ENCODE results near the gene CFB. TPM values are rescaled to one million over a fixed set of nuclear protein-coding genes. Genes with fewer than 3 reads are reported as not detected.
A peak's percentile ranks its signal among the peaks of the same experiment; 100 is the strongest.

The CFB gene
- total RNA-seq, 3 donors from 2014 or later, result 34.5 to 178 (median 40.4) TPM

DNA sequence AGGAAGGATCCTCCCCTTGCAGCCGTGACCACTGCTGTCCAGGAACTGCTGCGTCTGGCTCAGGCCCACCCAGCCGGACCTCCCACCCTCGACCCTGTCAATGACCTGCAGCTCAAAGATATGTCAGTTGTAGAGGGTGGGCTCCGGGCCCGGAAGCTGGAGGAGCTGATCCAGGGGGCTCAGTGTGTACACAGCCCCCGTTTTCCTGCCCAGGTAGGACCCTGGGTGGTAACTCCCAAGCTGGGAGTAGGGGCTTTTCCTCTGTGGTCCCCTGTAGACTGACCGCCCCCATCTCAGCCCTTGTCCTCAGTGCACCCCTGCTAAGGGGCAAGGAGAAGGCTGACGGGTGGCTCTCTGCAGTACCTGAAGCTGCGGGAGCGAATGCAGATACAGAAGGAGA is 22.4 kb downstream of the CFB start:
- TF ChIP-seq, protein P1, sequence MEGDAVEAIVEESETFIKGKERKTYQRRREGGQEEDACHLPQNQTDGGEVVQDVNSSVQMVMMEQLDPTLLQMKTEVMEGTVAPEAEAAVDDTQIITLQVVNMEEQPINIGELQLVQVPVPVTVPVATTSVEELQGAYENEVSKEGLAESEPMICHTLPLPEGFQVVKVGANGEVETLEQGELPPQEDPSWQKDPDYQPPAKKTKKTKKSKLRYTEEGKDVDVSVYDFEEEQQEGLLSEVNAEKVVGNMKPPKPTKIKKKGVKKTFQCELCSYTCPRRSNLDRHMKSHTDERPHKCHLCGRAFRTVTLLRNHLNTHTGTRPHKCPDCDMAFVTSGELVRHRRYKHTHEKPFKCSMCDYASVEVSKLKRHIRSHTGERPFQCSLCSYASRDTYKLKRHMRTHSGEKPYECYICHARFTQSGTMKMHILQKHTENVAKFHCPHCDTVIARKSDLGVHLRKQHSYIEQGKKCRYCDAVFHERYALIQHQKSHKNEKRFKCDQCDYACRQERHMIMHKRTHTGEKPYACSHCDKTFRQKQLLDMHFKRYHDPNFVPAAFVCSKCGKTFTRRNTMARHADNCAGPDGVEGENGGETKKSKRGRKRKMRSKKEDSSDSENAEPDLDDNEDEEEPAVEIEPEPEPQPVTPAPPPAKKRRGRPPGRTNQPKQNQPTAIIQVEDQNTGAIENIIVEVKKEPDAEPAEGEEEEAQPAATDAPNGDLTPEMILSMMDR (IDR thresholded peaks at IDR 0.05), result no peak
- no peak overlapping the region for H3K4me3 ChIP-seq
- DNase-seq (no peak), ATAC-seq (no peak)
- peaks cover 9% of the 10 kb centered on the region for H3K36me3 ChIP-seq (ENCODE audit: low read depth)
- peaks cover 17% of the 10 kb centered on the region for H3K4me1 ChIP-seq (ENCODE audit: low read depth)
- no peaks in the 10 kb centered on the region for H3K9me3 ChIP-seq
- intact Hi-C loops (cut with DNase I, micrococcal nuclease), result no loop called here

DNA sequence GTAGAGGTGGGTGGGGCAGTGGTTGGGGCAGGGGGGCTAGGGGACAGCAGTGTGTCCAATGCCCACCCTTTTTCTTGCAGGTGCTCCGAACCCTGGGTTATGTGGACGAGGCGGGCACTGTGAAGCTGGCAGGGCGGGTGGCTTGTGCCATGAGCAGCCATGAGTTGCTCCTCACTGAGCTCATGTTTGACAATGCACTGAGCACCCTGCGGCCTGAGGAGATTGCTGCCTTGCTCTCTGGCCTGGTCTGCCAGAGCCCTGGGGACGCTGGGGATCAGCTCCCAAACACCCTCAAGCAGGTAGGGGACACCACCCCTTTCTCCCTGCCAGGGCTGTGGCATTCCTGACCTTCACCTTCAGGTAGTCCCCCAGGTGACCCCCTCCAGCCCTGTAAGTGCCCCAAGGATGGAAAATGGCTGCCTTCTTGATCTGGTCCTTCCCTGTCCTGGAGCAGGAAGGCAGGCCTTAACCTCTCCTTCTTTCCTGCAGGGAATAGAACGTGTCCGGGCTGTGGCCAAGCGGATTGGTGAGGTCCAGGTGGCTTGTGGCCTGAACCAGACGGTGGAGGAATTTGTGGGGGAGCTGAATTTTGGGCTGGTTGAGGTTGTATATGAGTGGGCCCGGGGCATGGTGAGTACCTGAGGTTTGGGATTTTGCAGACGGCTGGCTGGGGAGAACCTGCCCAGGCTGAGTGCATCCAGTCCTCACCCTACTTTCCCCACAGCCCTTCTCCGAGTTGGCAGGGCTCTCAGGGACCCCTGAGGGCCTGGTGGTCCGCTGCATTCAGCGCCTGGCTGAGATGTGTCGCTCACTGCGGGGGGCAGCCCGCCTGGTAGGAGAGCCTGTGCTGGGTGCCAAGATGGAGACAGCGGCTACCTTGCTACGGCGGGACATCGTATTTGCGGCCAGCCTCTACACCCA is 23.2 kb downstream of the CFB start:
- DNase-seq, result no peak
- intact Hi-C loops (cut with DNase I, micrococcal nuclease), result no loop called here
- H3K36me3 ChIP-seq (ENCODE audit: low read depth), result peaks cover 8% of the 10 kb centered on the region

DNA sequence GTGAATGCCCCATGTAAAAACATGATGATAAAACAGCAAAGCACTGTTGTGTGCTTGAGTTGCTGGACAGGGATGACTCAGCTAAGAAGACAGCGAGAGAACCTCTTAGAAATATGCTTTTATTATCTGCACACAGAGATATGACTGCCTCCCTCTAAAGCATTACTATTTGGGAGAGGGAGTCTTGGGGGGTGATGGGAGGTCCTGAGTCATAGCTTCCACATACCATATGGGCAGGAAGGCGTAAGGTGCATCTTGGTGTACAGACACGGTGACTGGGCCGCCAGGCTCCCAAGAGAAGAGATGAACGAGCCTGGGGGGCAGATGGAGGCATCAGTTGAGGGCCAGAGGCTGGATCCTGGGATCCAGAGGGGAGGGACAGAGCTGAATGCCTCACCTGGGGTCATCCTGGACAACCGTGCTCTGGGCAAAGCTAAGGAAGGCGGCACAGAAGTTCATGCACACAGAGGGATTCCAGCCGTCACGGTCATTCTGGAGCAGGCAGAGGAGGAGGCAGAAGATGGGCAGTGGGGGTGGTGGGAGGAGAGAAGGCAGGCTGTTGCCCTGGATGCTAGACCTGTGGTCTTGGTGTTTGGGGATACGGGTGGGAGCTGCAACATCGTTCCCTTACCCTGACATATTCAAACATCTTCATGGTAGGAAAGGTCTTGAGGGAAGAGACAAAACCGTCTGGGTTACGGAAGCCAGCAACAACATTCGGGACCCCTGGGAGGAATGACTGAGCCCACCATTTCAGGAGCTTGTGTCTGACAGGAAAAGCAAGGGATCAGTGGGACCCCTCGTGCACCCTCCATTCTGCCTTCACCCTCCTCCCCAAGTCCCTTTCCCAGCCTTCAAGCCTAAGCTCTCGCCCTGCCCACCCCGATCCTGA is 24.1 kb downstream of the CFB start:
- DNase-seq (no peak), ATAC-seq (no peak)
- Histone ChIP-seq H3K36me3 (ENCODE audit: low read depth) (peaks cover 2% of the 10 kb centered on the region), H3K4me3 (no peak overlapping the region), H3K9me3 (no peaks in the 10 kb centered on the region), H3K4me1 (ENCODE audit: low read depth) (peaks cover 17% of the 10 kb centered on the region)
- TF ChIP-seq, protein P1 (IDR thresholded peaks at IDR 0.05), result no peak
- intact Hi-C loops (cut with DNase I, micrococcal nuclease), result no loop called here

More for the DNA sequence above, 23.2 kb downstream of the CFB start:
- H3K9me3 ChIP-seq, result no peaks in the 10 kb centered on the region
- no peak for ATAC-seq
- TF ChIP-seq, protein P1 (IDR thresholded peaks at IDR 0.05), result no peak
- H3K4me3 ChIP-seq, result no peak overlapping the region
- H3K4me1 ChIP-seq (ENCODE audit: low read depth), result peaks cover 17% of the 10 kb centered on the region

DNA sequence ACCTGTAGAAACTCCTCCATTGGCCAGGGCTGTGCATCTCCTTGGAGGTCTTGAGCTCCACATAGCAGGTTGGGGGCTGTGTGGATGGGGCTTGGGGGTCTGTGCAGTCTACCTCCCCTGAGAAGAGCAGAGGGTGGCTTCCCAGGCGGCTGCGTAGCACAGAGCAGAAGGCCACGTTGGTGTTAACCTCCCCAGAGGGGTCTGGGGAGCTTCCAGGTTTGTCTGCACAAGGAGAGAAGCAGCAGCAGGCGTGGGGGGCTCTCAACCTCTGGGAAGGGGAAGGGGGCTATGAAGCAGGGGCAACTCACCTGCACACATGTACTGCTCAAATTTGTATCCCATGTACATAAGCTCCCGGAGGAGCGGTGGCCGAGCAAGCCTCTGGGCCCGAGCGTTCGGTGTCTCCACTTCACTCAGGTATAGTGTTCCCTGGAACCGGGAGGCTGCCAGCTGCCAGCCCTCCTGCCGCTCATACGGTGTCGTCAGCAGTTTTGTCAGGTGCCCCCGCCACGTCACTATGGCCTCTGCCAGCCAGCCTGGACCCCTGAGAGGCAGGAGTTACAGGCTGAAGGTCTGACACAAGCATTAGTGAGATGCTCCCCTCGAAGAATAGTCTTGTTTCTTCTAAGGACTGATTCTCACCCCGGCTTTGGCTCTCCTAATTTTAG is 24.8 kb downstream of the CFB start:
- intact Hi-C loops (cut with DNase I, micrococcal nuclease), result no loop called here
- no peak overlapping the region for H3K4me3 ChIP-seq
- DNase-seq (no peak), ATAC-seq (no peak)
- peaks cover 17% of the 10 kb centered on the region for H3K4me1 ChIP-seq (ENCODE audit: low read depth)
- peaks cover 2% of the 10 kb centered on the region for H3K36me3 ChIP-seq (ENCODE audit: low read depth)
- TF ChIP-seq, protein P1 (IDR thresholded peaks at IDR 0.05), result no peak
- H3K9me3 ChIP-seq, result no peaks in the 10 kb centered on the region

DNA sequence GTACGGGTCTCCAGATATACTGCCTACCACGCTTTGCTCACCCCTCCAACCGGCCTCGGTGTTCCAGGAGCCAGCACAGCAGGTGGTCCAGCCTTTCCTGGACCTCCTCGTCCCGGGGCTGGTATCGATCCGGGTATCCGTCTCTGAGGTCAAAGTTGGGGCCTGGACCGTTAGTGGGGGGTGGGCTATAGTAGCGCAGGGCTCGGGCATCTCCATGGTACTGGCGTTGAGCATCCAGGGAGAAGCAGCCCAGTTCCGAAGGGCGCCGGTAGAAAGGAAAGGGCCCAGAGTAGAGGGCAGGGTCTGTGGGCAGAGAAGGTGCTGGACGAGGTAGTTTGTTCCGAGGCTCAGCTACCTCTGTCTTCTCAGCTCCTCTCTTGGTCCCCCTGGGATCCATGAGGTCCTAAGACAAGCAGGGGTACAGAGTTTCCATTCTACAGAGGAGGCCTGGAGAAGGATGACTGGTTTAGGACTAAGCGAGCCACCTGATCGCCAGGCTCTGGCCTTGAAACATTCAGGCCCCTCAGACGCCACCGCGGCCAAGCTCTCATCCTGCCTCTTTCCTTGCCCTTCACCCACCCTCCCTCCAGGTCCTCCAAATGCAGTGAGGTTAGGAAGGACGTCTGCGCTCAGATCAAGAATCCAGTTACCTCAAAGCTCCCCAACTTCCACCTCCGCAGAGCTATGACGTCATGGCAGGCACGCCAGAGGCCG is 25.5 kb downstream of the CFB start:
- peaks cover 17% of the 10 kb centered on the region for H3K4me1 ChIP-seq (ENCODE audit: low read depth)
- TF ChIP-seq, protein P1 (IDR thresholded peaks at IDR 0.05), result no peak
- intact Hi-C loops (cut with DNase I, micrococcal nuclease), result no loop called here
- H3K36me3 ChIP-seq (ENCODE audit: low read depth), result peaks cover 2% of the 10 kb centered on the region
- H3K9me3 ChIP-seq, result no peaks in the 10 kb centered on the region
- H3K4me3 ChIP-seq, result peak overlapping the region; percentile 76
- peak in 1 of 3 donors; percentile 43 for DNase-seq
- ATAC-seq, result no peak
